Muscle of leg (tissue), 11 donors: ENCODE measurements around the gene THAP7. TPM values are rescaled to one million over a fixed set of nuclear protein-coding genes. Genes with fewer than 3 reads are reported as not detected.
A peak's percentile ranks its signal among the peaks of the same experiment; 100 is the strongest.

Experiments used
- DNase-seq: peaks from one replicate; pipeline ENCODE4 v3.0.0; 2013
- H3K27ac ChIP-seq: one replicate; pipeline ENCODE4 v1.5.1; 2013; ENCODE audit warnings: mild to moderate bottlenecking, low read length, control low read depth
- H3K27me3 ChIP-seq: one replicate; pipeline ENCODE4 v1.6.1; 2013; ENCODE audit warnings: low read length; ENCODE audit not compliant: control insufficient read depth, insufficient read depth
- H3K36me3 ChIP-seq: one replicate; pipeline ENCODE4 v1.6.1; 2013; ENCODE audit warnings: low read length; ENCODE audit not compliant: control insufficient read depth, insufficient read depth
- H3K4me1 ChIP-seq: one replicate; pipeline ENCODE4 v1.6.1; 2013; ENCODE audit warnings: low read length; ENCODE audit not compliant: control insufficient read depth, insufficient read depth
- H3K4me3 ChIP-seq: one replicate; pipeline ENCODE4 v1.5.1; 2013; ENCODE audit warnings: low read length, control low read depth
- H3K9me3 ChIP-seq: replicated peaks from 2 replicates; pipeline ENCODE4 v1.6.1; 2013; ENCODE audit warnings: low read depth, low read length; ENCODE audit not compliant: control insufficient read depth
- WGBS: methylation state at CpG from one replicate; pipeline ENCODE4 v1.1.5; 2013; ENCODE audit warnings: missing lambda C conversion rate; ENCODE audit not compliant: insufficient coverage; 5-methylcytosine and 5-hydroxymethylcytosine counted together
- polyA plus RNA-seq, 8 donors: library from polyadenylated mRNA; unstranded; fragments of 120-200 nt; gene quantifications; one replicate each; pipeline versions ENCODE4 v1.2.1 to v1.2.3, GENCODE V29; 2013; ENCODE audit warnings: inconsistent platforms in 1 of 8, low replicate concordance in 1 of 8; ENCODE audit not compliant: insufficient read length in 8 of 8, insufficient read depth in 1 of 8
- total RNA-seq: library from RNA; stranded (reverse); fragments of 120-200 nt; gene quantifications from one replicate; pipeline ENCODE4 v1.2.4, GENCODE V29; 2013

The THAP7 gene
- total and polyA plus RNA-seq, 9 donors = 18.8 to 22.1 (median 20.0) TPM

GRCh38 chr22:20963201-20964052, 38.5 kb downstream of the THAP7 start:
- H3K36me3 ChIP-seq = no peaks in the 10 kb centered on the region
- H3K27me3 ChIP-seq = peaks cover 35% of the 10 kb centered on the region
- WGBS = 73% methylated on average over 5 of the region's 7 CpGs
- no peaks in the 10 kb centered on the region for H3K9me3 ChIP-seq
- no peak for DNase-seq
- H3K4me3 ChIP-seq = no peak overlapping the region
- H3K27ac ChIP-seq = no peak overlapping the region
- H3K4me1 ChIP-seq = peaks cover 9% of the 10 kb centered on the region

- DNase-seq = no peak
- Histone ChIP-seq H3K4me3 (no peak overlapping the region), H3K36me3 (no peaks in the 10 kb centered on the region), H3K9me3 (no peaks in the 10 kb centered on the region), H3K27ac (no peak overlapping the region), H3K27me3 (peaks cover 44% of the 10 kb centered on the region), H3K4me1 (peaks cover 16% of the 10 kb centered on the region)
- no CpG with 5 or more reads among the region's 6 CpGs for WGBS
Observed at GRCh38 chr22:20962491-20962945, 39.4 kb downstream of the THAP7 start.

GRCh38 chr22:20960609-20961008, 41.3 kb downstream of the THAP7 start:
- H3K9me3 ChIP-seq = no peaks in the 10 kb centered on the region
- H3K4me1 ChIP-seq = peaks cover 25% of the 10 kb centered on the region
- H3K36me3 ChIP-seq = no peaks in the 10 kb centered on the region
- H3K27ac ChIP-seq = no peak overlapping the region
- no peak for DNase-seq
- 83% methylated on average over 1 of the region's 4 CpGs for WGBS
- peaks cover 46% of the 10 kb centered on the region for H3K27me3 ChIP-seq
- no peak overlapping the region for H3K4me3 ChIP-seq

DNA sequence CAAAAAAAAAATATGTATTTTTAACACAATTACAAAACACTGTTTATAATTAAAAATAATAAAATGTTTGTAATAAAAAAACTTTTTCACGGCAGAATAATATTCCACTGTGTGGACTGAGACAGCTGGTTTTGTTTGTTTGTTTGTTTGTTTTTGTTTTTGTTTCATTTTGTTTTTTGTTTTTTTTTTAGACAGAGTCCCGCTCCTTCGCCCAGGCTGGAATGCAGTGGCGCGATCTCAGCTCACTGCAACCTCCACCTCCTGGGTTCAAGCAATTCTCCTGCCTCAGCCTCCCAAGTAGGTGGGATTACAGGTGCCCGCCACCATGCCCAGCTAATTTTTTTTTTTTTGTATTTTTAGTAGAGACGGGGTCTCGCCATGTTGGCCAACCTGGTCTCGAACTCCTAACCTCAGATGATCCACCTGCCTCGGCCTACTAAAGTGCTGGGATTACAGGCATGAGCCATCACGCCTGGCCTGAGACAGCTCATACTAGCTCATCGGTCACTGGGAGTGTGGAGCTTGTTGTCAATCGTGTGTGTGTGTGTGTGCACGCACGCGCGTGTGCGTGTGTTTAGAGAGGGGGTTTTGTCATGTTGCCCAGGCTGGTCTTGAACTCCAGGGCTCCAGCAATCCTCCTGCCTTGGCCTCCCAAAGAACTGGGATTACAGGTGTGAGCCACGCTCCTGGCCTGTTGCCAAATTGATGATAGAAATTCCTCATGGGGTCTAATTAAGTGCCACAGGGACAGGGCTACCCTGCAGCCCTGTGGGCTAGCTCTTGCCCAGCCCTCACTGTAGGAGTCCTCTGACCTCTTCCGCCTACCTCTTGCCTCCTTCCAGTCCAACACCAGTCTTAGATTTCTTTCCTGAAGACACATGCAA, 42.1 kb downstream of the THAP7 start:
- Histone ChIP-seq H3K36me3 (no peaks in the 10 kb centered on the region), H3K9me3 (no peaks in the 10 kb centered on the region), H3K4me1 (peaks cover 21% of the 10 kb centered on the region), H3K4me3 (no peak overlapping the region), H3K27ac (no peak overlapping the region), H3K27me3 (peaks cover 41% of the 10 kb centered on the region)
- DNase-seq = no peak
- 90% methylated on average over 7 of the region's 20 CpGs for WGBS

GRCh38 chr22:20957683-20958431, 44.1 kb downstream of the THAP7 start:
- WGBS = under 1% methylated on average over 25 of the region's 32 CpGs
- Histone ChIP-seq H3K27ac (no peak overlapping the region), H3K36me3 (peaks cover 10% of the 10 kb centered on the region), H3K9me3 (no peaks in the 10 kb centered on the region), H3K4me3 (peak overlapping the region; percentile 45), H3K4me1 (peaks cover 20% of the 10 kb centered on the region), H3K27me3 (peaks cover 27% of the 10 kb centered on the region)
- peak; percentile 31 for DNase-seq

DNA sequence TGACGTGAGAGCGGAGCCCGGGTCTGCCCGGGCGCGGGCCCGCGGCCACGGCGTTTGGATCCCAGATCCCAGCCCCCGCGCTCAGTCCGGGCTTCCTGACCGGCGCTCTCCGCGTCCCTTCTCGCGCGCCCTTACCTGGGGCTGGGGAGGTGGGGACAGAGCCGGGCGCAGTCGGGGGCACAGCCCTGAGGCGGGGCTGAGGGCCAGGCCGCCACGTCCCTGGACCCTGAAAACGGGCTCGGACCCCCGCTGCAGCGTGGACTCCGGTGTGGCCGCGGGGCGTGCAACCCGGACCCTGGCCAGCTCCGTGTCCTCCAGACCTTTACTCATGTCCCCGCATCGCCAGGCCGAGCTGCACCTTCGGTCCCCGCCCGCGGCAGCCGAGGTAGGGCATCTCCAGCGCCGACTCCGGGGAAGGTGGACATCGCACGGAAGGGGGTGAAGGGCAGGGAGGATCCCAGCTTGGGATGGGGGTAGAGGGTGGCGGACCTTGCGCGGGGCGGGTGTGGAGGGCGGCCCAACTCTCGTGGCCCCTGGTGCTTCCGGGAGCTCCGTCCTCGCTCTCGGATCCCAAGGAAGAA, 44.7 kb downstream of the THAP7 start:
- H3K27me3 ChIP-seq = peaks cover 27% of the 10 kb centered on the region
- H3K36me3 ChIP-seq = peaks cover 16% of the 10 kb centered on the region
- H3K4me1 ChIP-seq = peaks cover 23% of the 10 kb centered on the region
- H3K27ac ChIP-seq = no peak overlapping the region
- H3K4me3 ChIP-seq = peak overlapping the region; percentile 45
- peak; percentile 24 for DNase-seq
- 1% methylated on average over 49 of the region's 59 CpGs for WGBS
- no peaks in the 10 kb centered on the region for H3K9me3 ChIP-seq

DNA sequence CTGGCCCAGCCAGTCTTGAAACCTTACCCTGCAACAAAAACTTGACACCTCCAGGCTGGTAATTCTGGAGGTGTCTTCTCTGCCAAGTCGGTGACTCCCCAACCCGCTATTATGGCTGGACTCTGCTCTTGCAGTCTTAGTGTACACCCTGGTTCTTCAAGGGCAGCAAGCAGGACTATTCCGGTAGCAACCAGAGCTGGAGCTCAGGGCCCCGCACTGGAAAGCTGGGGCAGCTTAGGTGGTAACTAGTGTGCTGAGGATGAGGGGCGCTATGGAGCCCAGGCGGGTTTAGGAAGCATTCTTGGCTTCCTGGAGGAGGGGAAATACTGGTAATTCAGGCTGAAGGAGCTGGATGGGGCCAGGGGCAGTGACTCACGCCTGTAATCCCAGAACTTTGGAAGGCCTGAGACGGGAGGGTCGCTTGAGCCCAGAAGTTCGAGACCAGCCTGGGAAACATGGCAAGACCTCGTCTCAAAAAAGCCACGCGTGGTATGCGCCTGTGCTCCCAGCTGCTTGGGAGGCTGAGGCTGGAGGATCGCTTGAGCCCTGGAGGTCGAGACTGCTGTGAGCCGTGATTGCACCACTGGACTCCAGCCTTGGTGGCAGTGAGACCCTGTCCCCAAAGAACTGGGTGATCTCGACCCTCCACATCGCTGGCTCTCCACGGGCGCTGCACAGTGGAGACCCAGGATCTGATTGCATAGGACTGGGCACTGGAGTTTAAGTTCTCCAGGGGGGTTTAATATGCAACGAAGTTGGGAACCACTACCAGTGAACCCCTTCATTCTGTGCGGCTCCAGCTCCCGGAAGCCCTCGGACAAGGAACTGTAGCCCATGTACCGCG, 45.4 kb downstream of the THAP7 start:
- Histone ChIP-seq H3K4me3 (peak overlapping the region; percentile 45), H3K27ac (peak overlapping the region; percentile 7), H3K9me3 (no peaks in the 10 kb centered on the region), H3K27me3 (peaks cover 27% of the 10 kb centered on the region), H3K36me3 (peaks cover 23% of the 10 kb centered on the region), H3K4me1 (peaks cover 23% of the 10 kb centered on the region)
- peak; percentile 53 for DNase-seq
- WGBS = 25% methylated on average over 25 of the region's 27 CpGs

- peaks cover 32% of the 10 kb centered on the region for H3K36me3 ChIP-seq
- no peak overlapping the region for H3K27ac ChIP-seq
- H3K27me3 ChIP-seq = peaks cover 27% of the 10 kb centered on the region
- WGBS = no CpG with 5 or more reads among the region's 7 CpGs
- H3K9me3 ChIP-seq = no peaks in the 10 kb centered on the region
- DNase-seq = no peak
- H3K4me1 ChIP-seq = peaks cover 23% of the 10 kb centered on the region
- H3K4me3 ChIP-seq = no peak overlapping the region
Observed at GRCh38 chr22:20955548-20955947, 46.4 kb downstream of the THAP7 start.
